H1 (cell line): ENCODE results near the gene CMTR1. TPM values are rescaled to one million over a fixed set of nuclear protein-coding genes. Genes with fewer than 3 reads are reported as not detected.

Source experiments
- BCL11A ChIP-seq, 2 experiments: IDR thresholded peaks; one replicate each; pipeline ENCODE4 v1.6.1; 2011; ENCODE audit warnings: low read depth in 2 of 2, low read length in 2 of 2, mild to moderate bottlenecking in 2 of 2
- CTCF ChIP-seq, 3 experiments: IDR thresholded peaks; 1 replicate in 2 of 3; 2 replicates in 1 of 3; pipeline versions ENCODE4 v1.5.1 to v1.6.1; 2011; ENCODE audit warnings: low read length in 3 of 3, mild to moderate bottlenecking in 3 of 3, inconsistent platforms in 2 of 3, low read depth in 1 of 3, moderate library complexity in 1 of 3; ENCODE audit not compliant: insufficient read depth in 1 of 3; ENCODE audit errors: control extremely low read depth in 1 of 3
- KDM4A ChIP-seq: IDR thresholded peaks from one replicate; pipeline ENCODE4 v1.7.1; 2012; ENCODE audit warnings: low read depth, mild to moderate bottlenecking, moderate library complexity, low read length, inconsistent platforms; ENCODE audit not compliant: severe bottlenecking
- MAFK ChIP-seq: IDR thresholded peaks from 2 replicates; pipeline ENCODE4 v1.6.1; 2012; ENCODE audit warnings: low read depth, mild to moderate bottlenecking, improper control_type of control experiment, low read length
- PHF8 ChIP-seq: fragments of 200-600 bp; sonication (generic); conservative IDR thresholded peaks from 2 replicates; pipeline ENCODE4 v1.7.1; 2012; ENCODE audit warnings: low read depth, mild to moderate bottlenecking, inconsistent platforms, low read length, moderate library complexity
- POLR2A ChIP-seq, 2 experiments: IDR thresholded peaks; 1 replicate in 1 of 2; 2 replicates in 1 of 2; pipeline ENCODE4 v1.6.1; 2011; ENCODE audit warnings: low read depth in 2 of 2, low read length in 2 of 2, mild to moderate bottlenecking in 2 of 2; ENCODE audit errors: control extremely low read depth in 1 of 2
- POU5F1 ChIP-seq: IDR thresholded peaks from 2 replicates; pipeline ENCODE4 v1.6.1; 2011; ENCODE audit warnings: low read depth, mild to moderate bottlenecking, low read length, moderate library complexity
- RAD21 ChIP-seq, 2 experiments: IDR thresholded peaks in 1 of 2; conservative IDR thresholded peaks in 1 of 2; 2 replicates each; pipeline ENCODE4 v1.6.1; 2011; ENCODE audit warnings: low read depth in 2 of 2, low read length in 2 of 2, improper control_type of control experiment in 1 of 2, inconsistent platforms in 1 of 2, mild to moderate bottlenecking in 1 of 2, moderate library complexity in 1 of 2
- TAF1 ChIP-seq: IDR thresholded peaks from 2 replicates; pipeline ENCODE4 v1.6.1; 2011; ENCODE audit warnings: mild to moderate bottlenecking, low read depth, low read length
- polyA plus RNA-seq, 7 experiments: library from polyadenylated mRNA; depleted of rRNA in 3 of 7; stranded (reverse) in 5 of 7; unstranded in 2 of 7; fragments of >200 nt in 5 of 7; fragments of 200-250 nt in 2 of 7; gene quantifications; 1 replicate in 5 of 7; 2 replicates in 1 of 7; 4 replicates in 1 of 7; pipeline versions ENCODE4 v1.2.1 to v1.2.3, GENCODE V29; 2011 to 2013; ENCODE audit warnings: missing spikeins in 2 of 7, mixed read lengths in 2 of 7
- total RNA-seq: library from RNA; stranded (reverse); fragmentation: NEBNext Ultra II Directional; extraction: Animal tissue kit (Norgen Biotek cat#: 25700); gene quantifications from 2 replicates; pipeline ENCODE4 v1.2.1, GENCODE V29; 2021

Gene CMTR1
- total and polyA plus RNA-seq, 2 of the 8 experiments (the other 6 are each of a cell fraction or from before 2014, with no cell fraction given) = 15.2 to 33.1 TPM

- TF ChIP-seq POU5F1 = no peak
- TF ChIP-seq MAFK = no peak
- TF ChIP-seq RAD21 (IDR thresholded peaks at IDR 0.05 in 1 of 2, conservative IDR thresholded peaks at IDR 0.05 in 1 of 2; ENCODE audit: low read depth in 2 of 2, low read length in 2 of 2) = no peak
- TF ChIP-seq TAF1 = no peak
- no peak for TF ChIP-seq PHF8
- TF ChIP-seq POLR2A (IDR thresholded peaks at IDR 0.05; ENCODE audit: control extremely low read depth in 1 of 2, low read depth in 2 of 2, low read length in 2 of 2) = no peak
- no peak for TF ChIP-seq CTCF (IDR thresholded peaks at IDR 0.05; ENCODE audit: control extremely low read depth in 1 of 3, insufficient read depth in 1 of 3, low read depth in 1 of 3, low read length in 3 of 3)
- TF ChIP-seq KDM4A = no peak
- no peak for TF ChIP-seq BCL11A (IDR thresholded peaks at IDR 0.05; ENCODE audit: low read depth in 2 of 2, low read length in 2 of 2)
Observed at GRCh38 chr6:37406726-37407341, 26.2 kb upstream of the CMTR1 start (continued).
